RWPE2 (cell line): ENCODE data around the gene ME2.

Source experiments
- ATAC-seq: fragments of 200-7000 bp; cut with Tn5 transposase; 3 replicates; pipeline ENCODE4 v1.9.1; 2021; ENCODE audit warnings: low read depth
- DNase-seq: peaks from one replicate; pipeline ENCODE4 v3.0.0-alpha.2; 2020; ENCODE audit warnings: low spot score
- H3K27ac ChIP-seq: fragments of 450-650 bp; 2 replicates; pipeline ENCODE4 v1.5.1; 2017; ENCODE audit warnings: mild to moderate bottlenecking; ENCODE audit not compliant: poor library complexity, severe bottlenecking
- H3K27me3 ChIP-seq: fragments of 250-450 bp; sonication (Bioruptor Pico); 2 replicates; pipeline ENCODE4 v1.5.1; 2021; ENCODE audit warnings: mild to moderate bottlenecking, moderate library complexity; ENCODE audit not compliant: insufficient read depth, poor library complexity, severe bottlenecking
- H3K36me3 ChIP-seq: fragments of 250-450 bp; sonication (Bioruptor Pico); 2 replicates; pipeline ENCODE4 v1.5.1; 2020; ENCODE audit warnings: low read depth, mild to moderate bottlenecking, moderate library complexity
- H3K4me1 ChIP-seq: fragments of 250-450 bp; sonication (Bioruptor Pico); 2 replicates; pipeline ENCODE4 v1.5.1; 2021; ENCODE audit warnings: mild to moderate bottlenecking, moderate library complexity; ENCODE audit not compliant: insufficient read depth, poor library complexity, severe bottlenecking
- H3K4me3 ChIP-seq: fragments of 250-450 bp; sonication (Bioruptor Pico); 2 replicates; pipeline ENCODE4 v1.5.1; 2021; ENCODE audit warnings: mild to moderate bottlenecking, moderate library complexity; ENCODE audit not compliant: severe bottlenecking
- H3K9me3 ChIP-seq: fragments of 250-450 bp; sonication (Bioruptor Pico); 2 replicates; pipeline ENCODE4 v1.5.1; 2021; ENCODE audit warnings: mild to moderate bottlenecking, moderate library complexity; ENCODE audit not compliant: severe bottlenecking
- CTCF ChIP-seq: fragments of 450-650 bp; IDR thresholded peaks from one replicate; pipeline ENCODE4 v1.5.1; 2017; ENCODE audit warnings: mild to moderate bottlenecking, moderate library complexity; ENCODE audit not compliant: poor library complexity, severe bottlenecking

The ME2 gene

GRCh38 chr18:50896093-50896492 is 17.2 kb downstream of the ME2 start:
- no peaks in the 10 kb centered on the region for H3K4me1 ChIP-seq
- DNase-seq (no peak), ATAC-seq (no peak)
- peaks cover 8% of the 10 kb centered on the region for H3K36me3 ChIP-seq
- no peaks in the 10 kb centered on the region for H3K27me3 ChIP-seq
- no peaks in the 10 kb centered on the region for H3K9me3 ChIP-seq
- H3K4me3 ChIP-seq: no peak overlapping the region
- no peak for TF ChIP-seq CTCF
- H3K27ac ChIP-seq: no peak overlapping the region

GRCh38 chr18:50898919-50899318 is 20.0 kb downstream of the ME2 start:
- TF ChIP-seq CTCF: no peak
- ATAC-seq: no peak

GRCh38 chr18:50902797-50903196 is 23.9 kb downstream of the ME2 start:
- no peak overlapping the region for H3K27ac ChIP-seq
- ATAC-seq (no peak), DNase-seq (no peak)
- H3K36me3 ChIP-seq: peaks cover under 1% of the 10 kb centered on the region; the same call in 1 of the 2 replicates
- H3K4me1 ChIP-seq: no peaks in the 10 kb centered on the region
- H3K9me3 ChIP-seq: no peaks in the 10 kb centered on the region
- no peak for TF ChIP-seq CTCF
- H3K4me3 ChIP-seq: no peak overlapping the region
- no peaks in the 10 kb centered on the region for H3K27me3 ChIP-seq

More at GRCh38 chr18:50898919-50899318, 20.0 kb downstream of the ME2 start:
- Histone ChIP-seq H3K27ac (no peak overlapping the region), H3K9me3 (no peaks in the 10 kb centered on the region), H3K27me3 (no peaks in the 10 kb centered on the region), H3K36me3 (peaks cover 8% of the 10 kb centered on the region), H3K4me1 (no peaks in the 10 kb centered on the region), H3K4me3 (no peak overlapping the region)
- no peak for DNase-seq

- Histone ChIP-seq H3K27me3 (no peaks in the 10 kb centered on the region), H3K9me3 (no peaks in the 10 kb centered on the region), H3K4me1 (no peaks in the 10 kb centered on the region), H3K27ac (no peak overlapping the region), H3K4me3 (no peak overlapping the region), H3K36me3 (peaks cover 6% of the 10 kb centered on the region; the same call in 1 of the 2 replicates)
- ATAC-seq (no peak), DNase-seq (no peak)
- TF ChIP-seq CTCF: no peak
These were observed 27.9 kb downstream of the ME2 start for GRCh38 chr18:50906843-50907242.

- Histone ChIP-seq H3K27me3 (no peaks in the 10 kb centered on the region), H3K4me3 (no peak overlapping the region), H3K36me3 (peaks cover 12% of the 10 kb centered on the region; the same call in 1 of the 2 replicates), H3K27ac (no peak overlapping the region), H3K9me3 (no peaks in the 10 kb centered on the region), H3K4me1 (no peaks in the 10 kb centered on the region)
- TF ChIP-seq CTCF: no peak
- DNase-seq (no peak), ATAC-seq (no peak)
These were observed 30.3 kb downstream of the ME2 start for GRCh38 chr18:50909261-50909660.
